Midbrain (tissue), 1 donor: ENCODE data around the gene KCNH2.
A peak's percentile ranks its signal among the peaks of the same experiment; 100 is the strongest.
"Not testable (repeated sequence)": the region's sequence is repeated elsewhere in the genome, so short reads cannot be mapped to it uniquely, and the experiment has no call there.

Experiments
- DNase-seq: peaks from one replicate; lab custom pipeline; 2025; lab: John Stamatoyannopoulos, UW

Gene KCNH2

DNA sequence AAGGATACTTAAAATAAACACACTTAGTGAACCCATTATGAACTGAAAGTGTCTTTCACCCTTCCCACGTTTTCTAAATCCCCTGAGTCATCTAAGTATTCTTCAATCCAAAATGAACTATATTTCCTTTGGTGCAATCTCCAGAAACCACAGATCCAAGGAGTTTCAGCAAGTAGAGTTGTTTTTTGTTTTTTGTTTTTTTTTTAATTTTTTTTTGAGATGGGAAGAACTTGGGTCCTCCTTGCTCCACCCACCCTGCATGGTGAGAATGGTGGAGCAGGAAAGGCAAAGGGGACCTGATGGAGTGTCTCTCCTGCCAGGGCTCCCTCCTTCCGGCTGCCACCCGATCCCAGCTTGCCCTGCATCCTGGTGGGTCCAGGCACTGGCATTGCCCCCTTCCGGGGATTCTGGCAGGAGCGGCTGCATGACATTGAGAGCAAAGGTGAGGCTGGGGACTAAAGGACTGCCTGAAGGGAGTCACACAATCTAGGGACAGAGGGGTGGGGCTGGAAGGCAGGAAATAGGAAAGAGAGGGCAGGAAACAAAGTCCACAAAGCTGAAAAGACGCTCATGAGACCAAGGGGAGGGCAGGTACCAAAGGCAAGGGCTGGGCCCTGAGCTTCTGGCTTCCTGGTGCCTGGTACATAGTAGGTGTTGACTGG lies 34.0 kb upstream of the KCNH2 start:
- DNase-seq, result no peak

DNA sequence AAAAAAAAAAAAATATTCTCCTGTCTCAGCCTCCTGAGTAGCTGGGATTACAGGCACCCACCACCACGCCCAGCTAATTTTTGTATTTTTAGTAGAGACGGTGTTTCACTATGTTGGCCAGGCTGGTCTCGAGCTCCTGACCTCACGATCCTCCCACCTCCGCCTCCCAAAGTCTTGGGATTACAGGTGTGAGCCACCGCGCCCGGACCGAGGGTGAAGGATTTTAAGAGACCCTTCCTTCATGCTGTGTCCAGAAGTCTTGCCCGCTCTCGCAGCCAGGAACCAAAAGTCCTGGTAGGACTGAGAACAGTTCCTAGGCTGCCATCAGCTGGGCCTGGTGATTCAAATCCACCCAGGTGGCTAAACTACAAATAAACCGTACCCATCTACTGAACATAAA lies 33.5 kb upstream of the KCNH2 start:
- DNase-seq, result not testable (repeated sequence)

DNA sequence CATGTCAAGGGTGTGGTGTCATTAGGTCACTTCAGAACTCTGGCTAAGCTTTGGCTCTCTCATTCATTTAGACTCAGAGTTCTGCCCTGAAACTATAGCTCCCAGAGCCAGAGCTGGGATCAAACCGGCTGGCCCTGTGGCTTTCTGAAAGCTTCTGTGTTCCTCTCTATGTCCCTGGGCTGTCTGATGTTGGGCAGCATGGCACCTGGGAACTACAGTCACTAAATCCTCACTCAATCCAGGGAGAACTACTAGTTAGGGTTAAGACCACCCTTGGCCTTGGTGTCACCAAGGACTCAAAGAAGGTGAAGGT lies 32.9 kb upstream of the KCNH2 start:
- no peak for DNase-seq

DNA sequence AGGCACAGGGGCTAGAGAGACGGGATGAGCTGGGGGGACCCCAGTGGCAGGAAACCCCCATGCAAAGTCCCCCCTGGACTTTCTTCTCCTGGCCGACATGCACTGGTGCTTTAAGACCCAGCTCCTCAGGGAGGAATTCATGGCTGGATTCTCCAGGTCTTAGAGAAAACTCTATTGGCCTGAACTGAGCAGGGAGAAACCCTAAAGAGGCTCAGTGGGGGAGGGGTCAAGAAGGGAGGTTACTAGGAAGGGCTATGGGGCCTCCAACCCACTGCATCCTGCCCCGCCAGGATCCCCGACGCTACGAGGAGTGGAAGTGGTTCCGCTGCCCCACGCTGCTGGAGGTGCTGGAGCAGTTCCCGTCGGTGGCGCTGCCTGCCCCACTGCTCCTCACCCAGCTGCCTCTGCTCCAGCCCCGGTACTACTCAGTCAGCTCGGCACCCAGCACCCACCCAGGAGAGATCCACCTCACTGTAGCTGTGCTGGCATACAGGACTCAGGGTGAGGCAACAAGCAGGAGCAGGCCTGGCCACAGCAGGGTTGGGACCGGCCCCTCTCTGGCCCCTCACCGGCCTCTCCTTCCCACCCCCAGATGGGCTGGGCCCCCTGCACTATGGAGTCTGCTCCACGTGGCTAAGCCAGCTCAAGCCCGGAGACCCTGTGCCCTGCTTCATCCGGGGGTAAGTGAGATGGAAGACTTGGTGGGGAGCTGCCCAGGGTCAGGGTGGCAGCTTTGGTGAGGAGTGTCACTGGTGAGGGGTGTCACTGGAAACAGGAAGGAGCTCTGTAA lies 32.4 kb upstream of the KCNH2 start:
- DNase-seq, result no peak

DNA sequence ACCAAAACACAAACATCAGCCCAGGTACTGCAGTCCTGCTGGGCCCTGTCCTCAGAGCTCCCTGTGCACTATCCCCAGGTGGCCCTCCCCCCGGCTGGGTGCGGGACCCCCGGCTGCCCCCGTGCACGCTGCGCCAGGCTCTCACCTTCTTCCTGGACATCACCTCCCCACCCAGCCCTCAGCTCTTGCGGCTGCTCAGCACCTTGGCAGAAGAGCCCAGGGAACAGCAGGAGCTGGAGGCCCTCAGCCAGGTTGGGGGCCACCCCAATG lies 31.9 kb upstream of the KCNH2 start:
- DNase-seq, result no peak

DNA sequence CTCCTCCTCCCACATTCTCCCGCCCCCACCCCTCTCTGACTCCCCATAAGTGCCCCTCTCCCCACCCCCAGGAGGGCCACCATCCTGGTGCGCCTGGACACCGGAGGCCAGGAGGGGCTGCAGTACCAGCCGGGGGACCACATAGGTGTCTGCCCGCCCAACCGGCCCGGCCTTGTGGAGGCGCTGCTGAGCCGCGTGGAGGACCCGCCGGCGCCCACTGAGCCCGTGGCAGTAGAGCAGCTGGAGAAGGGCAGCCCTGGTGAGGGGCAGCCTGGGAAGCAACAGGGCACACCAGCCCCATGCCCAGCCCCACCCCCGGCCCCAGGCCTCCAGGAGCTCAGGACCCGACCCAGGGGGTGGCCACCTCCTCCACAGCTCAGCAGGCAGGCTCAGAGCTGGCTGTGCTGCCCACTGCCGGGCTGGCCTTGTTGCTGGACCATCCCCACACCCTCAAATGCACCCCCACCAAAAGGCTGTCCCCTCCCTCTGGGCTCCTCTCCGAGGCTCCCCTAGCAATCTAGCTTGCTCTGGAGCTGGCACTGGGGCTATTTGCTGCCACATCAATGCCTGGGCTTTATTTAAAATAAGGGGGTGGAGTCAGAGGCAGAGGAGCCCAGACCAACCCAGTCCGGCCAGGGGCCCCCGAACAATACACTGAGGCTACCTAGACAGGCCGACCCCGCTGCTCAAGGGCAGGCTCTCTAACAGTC lies 31.4 kb upstream of the KCNH2 start:
- no peak for DNase-seq

DNA sequence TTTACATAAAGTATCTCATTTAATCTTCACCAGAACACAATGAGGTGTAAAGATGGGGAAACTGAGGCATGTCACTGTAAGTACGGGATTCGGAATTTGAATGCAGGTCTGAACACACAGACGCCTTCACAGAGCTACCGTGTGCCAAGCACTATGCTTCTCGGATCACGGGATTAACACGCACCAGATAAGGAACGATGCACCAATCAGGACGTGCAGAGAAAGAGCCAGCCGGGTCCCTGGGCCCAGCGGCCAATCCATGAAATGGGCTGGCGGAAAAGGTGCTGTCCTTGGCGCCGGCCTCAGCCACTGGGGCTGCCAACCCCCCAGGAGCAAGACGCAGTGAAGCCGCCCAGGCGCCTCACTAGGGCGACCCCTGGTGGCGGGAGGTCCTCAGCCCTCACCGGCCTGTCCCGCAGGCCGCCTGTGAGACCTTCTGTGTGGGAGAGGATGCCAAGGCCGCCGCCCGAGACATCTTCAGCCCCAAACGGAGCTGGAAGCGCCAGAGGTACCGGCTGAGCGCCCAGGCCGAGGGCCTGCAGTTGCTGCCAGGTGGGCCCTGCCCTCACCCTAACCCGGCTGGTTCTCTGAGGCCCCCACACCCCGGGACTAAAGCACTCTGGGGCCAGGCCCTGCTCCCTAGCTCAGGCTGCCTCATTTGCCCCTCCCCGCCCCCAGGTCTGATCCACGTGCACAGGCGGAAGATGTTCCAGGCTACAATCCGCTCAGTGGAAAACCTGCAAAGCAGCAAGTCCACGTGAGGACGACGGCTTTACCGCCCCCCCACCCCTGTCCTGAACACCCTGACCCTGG lies 30.6 kb upstream of the KCNH2 start:
- peak; percentile 42 for DNase-seq

- DNase-seq, result no peak
Observed at GRCh38 chr7:151008143-151008510, 30.0 kb upstream of the KCNH2 start.

GRCh38 chr7:151007469-151007898 lies 29.4 kb upstream of the KCNH2 start:
- DNase-seq, result no peak

DNA sequence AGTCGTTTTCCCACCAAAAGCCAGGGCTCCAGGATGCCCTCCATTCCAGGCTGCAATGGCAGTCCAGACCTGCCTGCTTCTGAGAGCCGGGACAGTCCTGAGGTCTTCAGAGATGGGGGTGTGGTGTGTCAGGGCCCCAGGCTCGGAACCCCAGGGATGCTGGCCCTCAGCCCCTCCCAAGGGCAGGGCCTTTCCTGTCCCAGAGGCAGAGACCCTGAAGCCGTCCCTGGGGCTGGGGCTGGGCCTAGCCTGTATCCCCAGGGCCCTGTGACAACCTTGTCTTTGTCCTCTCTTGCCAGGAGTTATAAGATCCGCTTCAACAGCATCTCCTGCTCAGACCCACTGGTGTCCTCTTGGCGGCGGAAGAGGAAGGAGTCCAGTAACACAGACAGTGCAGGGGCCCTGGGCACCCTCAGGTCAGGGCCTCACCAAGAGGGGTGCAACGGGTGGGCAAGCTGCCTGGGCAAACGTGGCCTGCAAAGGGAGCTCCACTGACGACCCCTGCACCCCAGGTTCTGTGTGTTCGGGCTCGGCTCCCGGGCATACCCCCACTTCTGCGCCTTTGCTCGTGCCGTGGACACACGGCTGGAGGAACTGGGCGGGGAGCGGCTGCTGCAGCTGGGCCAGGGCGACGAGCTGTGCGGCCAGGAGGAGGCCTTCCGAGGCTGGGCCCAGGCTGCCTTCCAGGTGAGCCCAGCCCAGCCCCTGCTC lies 28.6 kb upstream of the KCNH2 start:
- DNase-seq, result no peak

GRCh38 chr7:151005566-151005965 lies 27.4 kb upstream of the KCNH2 start:
- DNase-seq, result no peak

DNA sequence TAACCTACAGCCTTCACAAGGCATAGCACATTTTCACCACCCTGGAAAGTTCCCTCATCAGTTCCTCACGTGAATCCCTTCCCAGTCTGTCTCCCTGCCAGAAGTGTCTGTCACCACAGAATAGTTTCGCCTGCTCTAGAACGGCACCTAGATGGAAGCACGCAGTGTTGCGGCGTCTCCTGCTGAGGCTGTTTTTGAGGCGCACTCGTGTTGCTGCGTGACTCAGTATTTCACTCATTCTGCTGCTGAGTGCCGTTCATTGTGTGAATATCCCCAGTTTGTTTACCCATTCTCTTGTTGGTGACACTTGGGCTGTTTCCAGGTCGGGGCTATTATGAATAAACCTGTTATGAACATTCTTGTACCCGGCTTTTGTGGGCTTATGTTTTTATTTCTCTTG lies 25.5 kb upstream of the KCNH2 start:
- DNase-seq, result no peak

DNA sequence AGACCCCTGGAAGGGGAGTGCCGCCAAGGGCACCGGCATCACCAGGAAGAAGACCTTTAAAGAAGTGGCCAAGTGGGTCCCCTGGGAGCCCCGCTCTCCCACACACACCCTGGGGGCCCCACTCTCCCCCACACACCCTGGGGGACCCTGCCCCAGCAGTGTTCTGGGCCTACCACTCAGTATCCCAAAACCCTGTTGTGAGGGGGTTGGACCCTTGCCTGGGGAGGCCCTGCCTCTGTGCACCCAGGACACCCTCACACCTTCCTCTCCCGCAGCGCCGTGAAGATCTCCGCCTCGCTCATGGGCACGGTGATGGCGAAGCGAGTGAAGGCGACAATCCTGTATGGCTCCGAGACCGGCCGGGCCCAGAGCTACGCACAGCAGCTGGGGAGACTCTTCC lies 23.4 kb upstream of the KCNH2 start:
- no peak for DNase-seq

DNA sequence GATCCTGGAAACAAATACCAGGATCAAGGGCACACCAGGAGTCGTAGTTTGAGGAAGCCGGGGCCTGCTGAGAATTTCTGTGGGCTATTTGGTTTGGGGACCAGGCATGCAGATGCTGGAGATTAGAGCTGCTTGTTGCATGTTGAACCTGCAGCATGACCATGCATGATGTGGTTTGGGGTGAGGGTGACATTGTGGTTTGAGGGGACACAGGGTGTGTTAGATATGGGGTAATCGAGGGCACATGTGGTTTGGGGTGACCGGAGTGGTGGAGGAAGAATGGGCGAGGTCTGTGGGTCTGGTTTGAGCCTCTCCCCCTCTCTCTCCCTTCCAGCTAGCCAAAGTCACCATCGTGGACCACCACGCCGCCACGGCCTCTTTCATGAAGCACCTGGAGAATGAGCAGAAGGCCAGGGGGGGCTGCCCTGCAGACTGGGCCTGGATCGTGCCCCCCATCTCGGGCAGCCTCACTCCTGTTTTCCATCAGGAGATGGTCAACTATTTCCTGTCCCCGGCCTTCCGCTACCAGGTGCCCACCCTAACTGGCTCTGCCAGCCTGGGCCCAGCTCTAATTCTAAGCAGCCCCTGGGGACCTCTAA lies 22.9 kb upstream of the KCNH2 start:
- DNase-seq, result no peak

DNA sequence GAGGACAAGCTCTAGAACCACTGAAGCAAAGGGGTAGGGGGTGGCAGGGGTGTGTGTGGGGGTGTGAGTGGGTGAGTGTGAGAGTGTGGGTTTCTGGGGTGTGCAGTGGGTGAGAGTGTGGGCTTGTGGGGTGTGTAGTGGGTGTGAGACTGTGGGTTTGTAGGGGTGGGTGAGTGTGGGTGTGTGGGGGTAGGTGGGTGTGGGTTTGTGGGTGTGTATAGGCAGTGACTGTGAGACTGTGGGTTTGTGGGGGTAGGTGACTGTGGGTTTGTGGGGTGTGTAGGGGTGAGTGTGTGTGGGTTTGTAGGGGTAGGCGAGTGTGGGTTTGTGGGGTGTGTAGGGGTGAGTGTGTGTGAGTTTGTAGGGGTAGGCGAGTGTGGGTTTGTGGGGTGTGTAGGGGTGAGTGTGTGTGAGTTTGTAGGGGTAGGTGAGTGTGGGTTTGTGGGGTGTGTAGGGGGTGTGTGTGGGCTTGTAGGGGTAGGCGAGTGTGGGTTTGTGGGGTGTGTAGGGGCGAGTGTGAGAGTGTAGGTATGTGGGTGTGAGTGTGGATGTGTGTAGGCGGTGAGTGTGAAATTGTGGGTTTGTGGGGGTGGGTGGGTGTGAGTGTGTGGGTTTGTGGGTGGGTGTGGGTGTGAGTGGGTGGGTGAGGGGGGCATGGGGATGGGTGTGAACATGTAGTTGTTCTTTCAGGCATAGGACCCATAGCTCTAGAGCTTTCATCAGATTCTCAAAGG lies 21.5 kb upstream of the KCNH2 start:
- DNase-seq, result no peak

DNA sequence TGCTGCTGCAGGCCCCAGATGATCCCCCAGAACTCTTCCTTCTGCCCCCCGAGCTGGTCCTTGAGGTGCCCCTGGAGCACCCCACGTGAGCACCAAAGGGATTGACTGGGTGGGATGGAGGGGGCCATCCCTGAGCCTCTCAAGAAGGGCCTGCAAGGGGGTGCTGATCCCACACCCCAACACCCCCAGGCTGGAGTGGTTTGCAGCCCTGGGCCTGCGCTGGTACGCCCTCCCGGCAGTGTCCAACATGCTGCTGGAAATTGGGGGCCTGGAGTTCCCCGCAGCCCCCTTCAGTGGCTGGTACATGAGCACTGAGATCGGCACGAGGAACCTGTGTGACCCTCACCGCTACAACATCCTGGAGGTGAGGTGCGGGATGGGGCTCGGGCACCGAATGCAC lies 20.9 kb upstream of the KCNH2 start:
- DNase-seq, result no peak

GRCh38 chr7:150998341-150998740 lies 20.2 kb upstream of the KCNH2 start:
- DNase-seq, result no peak

DNA sequence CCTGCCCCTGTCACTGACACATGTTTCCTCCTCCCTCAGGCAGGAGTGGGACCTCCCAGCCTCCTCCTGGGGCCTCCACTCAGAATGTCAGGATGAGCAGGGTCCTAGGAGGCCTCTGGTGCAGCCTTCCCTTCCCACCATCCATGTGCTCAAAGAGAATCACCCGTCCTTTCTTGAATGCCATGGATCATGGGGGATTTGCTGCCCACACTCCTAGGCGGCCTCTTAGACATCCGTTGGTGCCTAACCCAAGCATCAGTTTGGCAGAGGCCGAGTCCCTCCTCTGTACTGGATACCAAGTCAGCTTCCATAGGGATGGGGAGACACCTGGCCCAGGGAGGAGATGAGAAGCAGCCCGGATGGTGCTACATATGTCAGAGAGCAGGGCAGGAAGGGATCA lies 19.7 kb upstream of the KCNH2 start:
- DNase-seq, result no peak

GRCh38 chr7:150997075-150997511 lies 19.0 kb upstream of the KCNH2 start:
- DNase-seq, result no peak

DNA sequence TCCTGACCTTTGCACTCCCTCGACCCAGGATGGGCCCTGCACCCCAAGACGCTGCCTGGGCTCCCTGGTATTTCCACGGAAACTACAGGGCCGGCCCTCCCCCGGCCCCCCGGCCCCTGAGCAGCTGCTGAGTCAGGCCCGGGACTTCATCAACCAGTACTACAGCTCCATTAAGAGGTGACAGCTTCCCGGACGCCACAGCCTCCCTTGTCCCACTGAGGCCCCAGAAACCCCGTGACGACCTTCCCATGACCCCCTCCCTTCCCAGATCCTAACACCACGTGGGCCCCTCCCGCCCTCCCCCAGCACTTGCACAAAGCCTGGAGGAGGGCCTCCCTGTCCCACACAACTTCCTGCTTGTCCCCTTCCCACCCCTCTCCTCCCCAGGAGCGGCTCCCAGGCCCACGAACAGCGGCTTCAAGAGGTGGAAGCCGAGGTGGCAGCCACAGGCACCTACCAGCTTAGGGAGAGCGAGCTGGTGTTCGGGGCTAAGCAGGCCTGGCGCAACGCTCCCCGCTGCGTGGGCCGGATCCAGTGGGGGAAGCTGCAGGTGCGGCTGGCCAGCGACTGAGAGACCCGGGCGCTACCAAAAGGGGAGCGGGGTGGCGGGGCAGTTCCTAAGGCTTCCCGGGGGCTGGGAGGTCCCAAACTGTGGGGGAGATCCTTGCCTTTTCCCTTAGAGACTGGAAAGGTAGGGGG lies 18.4 kb upstream of the KCNH2 start:
- no peak for DNase-seq
